Right forelimb (tissue), 1 donor: ENCODE data around the gene OCRL.

ENCODE experiments used
- DNase-seq: peaks from one replicate; pipeline ENCODE4 v3.0.0-alpha.2; 2018

Gene OCRL

GRCh38 chrX:129540068-129540653, at the start of gene OCRL:
Gene OCRL, plus strand, starts transcription at chrX:129540259. Its CDS starts 181 bp downstream, at chrX:129540440.
- DNase-seq, result peak; percentile 81

DNA sequence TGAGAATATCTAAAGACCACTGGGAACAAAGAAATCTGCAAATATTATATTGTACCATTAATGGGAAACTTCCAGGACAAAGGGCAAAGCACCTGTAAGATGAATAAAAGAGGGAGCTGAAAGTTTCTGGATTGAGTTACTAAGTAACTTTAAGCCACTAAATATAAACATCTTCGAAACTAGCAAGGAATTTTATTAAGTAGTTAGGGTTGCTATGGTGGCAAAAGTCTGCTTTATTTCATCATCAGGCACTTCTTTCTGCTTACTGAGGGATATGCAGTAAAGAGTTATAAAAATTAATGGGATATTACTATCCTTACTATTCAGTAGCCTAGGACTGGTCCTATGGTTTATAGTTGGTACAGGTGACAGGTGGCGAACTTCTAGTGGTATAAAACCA, 49.7 kb upstream of the OCRL start:
- no peak for DNase-seq

- no peak for DNase-seq
Measured at GRCh38 chrX:129493643-129494042, 46.4 kb upstream of the OCRL start.

GRCh38 chrX:129494887-129495286, 45.2 kb upstream of the OCRL start:
- DNase-seq, result no peak

DNA sequence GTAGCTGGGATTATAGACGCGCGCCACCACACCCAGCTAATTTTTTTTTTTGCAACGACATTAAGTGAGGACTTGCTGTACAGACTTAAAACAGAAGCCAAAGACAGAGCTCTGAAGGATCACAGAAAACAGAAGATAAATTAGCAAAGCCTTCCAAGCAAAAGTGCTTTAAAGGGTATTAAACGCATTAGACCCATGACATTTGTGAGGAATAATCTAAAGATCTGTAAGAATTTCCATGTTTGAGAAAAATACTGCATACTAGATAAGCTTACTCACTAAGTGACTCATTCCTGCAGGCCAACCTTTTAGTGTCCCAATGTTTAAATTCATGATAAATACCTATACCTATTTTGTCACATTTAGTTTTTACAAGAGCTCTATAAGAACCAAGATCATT, 44.2 kb upstream of the OCRL start:
- no peak for DNase-seq

DNA sequence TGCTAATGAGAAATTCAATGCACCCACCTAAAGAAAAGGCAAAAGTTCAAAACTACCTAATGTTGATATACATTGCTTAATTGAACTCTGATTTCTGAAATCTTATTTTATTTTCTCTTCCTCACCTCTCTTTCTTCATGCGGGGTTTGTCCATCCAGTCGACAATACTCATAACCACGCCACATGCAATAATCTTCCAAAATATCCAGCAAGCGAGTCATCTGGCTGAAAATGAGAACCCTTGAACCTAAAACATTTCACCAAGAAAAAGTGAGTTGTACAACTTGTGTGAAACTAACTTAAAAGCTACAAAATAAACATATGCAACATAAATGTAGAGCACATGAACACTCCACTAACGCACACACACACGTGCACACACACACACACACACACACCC, 43.4 kb upstream of the OCRL start:
- no peak for DNase-seq

- DNase-seq, result no peak
Measured at GRCh38 chrX:129497146-129497843, 42.8 kb upstream of the OCRL start.

GRCh38 chrX:129510331-129510730, 29.7 kb upstream of the OCRL start:
- no peak for DNase-seq

DNA sequence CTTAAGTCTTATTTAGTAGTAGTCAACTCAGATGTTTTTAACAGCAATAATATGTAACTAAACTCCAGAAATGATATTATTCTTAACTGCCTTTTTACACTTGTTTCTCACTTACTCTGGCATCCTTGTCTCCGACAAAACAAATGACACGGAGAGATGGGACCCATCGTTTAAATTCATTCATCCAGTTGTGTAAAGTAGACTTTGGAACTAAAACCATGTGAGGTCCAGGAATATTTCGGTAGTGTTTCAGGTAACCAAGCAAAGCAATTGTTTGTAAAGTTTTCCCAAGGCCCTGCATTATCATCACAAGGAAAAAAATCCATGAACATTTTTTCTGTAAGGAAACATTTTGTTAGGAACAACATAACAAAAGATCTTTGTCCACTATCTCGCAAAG, 28.4 kb upstream of the OCRL start:
- no peak for DNase-seq

GRCh38 chrX:129512409-129512808, 27.6 kb upstream of the OCRL start:
- DNase-seq, result no peak

DNA sequence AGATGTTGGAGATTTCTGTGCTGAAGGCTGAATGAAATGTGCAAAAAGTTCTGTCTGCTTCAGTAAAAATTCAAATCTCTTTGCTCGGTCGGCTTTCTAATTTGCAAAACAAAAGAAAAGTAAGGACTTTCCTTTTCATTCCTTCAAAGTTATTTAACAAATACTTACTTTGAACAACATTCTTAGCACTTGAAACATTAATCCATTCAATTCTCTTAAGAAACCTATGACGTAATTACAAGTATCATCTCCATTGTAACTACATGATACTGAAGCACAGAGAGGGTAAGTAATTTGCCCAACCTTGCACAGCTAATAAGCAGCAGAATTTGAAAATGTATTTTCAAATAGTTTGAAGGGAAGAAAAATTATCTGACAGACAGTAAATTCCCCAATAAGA, 23.7 kb upstream of the OCRL start:
- DNase-seq, result no peak

DNA sequence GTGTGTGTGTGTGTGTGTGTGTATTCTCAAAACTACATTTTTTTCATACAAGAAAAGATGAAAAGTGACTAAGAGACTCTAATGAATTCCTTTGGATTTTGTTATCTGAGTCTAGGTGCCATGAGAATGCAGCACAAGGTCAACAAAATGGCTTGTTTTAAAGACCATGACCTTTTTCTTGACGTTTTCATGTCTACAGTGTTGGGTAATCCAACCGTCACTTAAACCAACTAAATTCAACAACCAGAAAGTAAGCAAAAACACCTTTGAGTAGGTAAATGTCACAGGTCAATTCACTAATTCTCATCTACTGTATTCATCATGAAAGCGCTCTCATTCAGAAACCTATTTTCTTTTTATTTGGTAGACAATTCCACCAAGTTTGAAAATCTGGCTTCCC, 19.9 kb upstream of the OCRL start:
- DNase-seq, result no peak

GRCh38 chrX:129522184-129523078, 17.6 kb upstream of the OCRL start:
- DNase-seq, result peak; percentile 78

DNA sequence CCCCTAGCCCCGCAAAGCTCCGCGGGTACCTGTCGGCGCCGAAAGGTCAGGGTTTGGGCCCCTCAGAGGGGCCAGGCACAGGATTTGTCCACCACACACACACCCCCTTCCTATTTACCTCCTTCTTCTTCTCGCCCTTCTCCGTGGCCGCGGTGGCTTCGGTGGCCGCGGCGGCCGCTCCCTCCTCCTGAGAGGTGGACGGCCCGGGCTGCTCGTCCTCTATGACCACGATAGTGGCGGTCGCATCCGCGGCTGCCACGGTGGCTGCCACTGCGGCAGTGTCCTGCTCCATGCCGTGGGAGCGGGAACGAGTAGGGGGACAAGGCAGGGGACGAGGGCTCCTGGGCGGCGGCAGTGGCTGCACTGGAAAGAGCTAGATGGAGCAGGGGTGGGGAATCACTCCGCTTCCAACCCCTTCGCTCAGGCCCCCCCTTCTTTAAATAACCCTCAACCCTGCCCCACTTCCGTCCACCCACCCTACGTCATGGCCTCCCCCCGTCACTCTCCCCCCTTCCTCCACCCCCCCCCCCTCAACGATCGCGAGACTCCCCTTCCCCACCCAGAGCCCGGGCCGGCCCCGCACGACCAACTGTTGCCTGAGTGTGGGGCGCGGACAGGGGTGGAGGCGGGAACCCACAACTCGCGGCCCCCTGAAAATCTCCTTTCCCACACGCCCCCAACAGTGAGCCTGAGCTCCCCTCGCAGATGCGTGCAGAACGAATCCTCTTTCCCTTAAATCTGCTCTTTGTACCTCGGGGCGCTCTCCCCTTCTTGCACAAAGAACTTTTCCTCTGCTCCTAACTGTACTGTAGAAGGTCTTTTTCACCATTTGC, 16.8 kb upstream of the OCRL start, which contains the start of gene SMARCA1:
Gene SMARCA1, minus strand, starts transcription at position 412 of the 833 bp plus-strand sequence. Its CDS starts 120 bp downstream, at position 292.
- peak; percentile 88 for DNase-seq

DNA sequence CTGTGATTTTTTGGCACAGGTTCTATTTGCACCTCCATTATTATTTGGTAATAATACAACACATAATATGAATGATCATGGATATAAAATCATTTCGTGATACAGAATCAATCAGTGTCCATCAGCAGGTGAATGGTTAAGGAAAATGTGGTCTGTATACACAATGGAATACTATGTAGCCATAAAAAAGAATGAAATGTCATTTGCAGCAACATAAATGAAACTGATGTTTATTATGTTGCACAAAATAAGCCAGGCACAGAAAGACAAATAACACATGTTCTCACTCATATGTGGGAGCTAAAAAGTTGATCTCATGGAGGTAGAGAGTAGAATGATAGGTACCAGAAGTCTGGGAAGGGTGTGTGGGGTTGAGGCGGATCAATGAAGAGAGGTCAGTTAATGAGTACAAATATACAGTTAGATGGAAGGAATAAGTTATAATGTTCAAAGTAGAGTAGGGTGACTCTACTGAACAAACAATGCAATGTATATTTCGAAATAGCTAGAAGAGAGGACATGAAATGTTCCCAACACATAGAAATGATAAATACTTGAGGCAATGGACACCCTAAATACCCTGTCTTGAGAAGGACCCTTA, 15.7 kb upstream of the OCRL start:
- DNase-seq, result no peak

DNA sequence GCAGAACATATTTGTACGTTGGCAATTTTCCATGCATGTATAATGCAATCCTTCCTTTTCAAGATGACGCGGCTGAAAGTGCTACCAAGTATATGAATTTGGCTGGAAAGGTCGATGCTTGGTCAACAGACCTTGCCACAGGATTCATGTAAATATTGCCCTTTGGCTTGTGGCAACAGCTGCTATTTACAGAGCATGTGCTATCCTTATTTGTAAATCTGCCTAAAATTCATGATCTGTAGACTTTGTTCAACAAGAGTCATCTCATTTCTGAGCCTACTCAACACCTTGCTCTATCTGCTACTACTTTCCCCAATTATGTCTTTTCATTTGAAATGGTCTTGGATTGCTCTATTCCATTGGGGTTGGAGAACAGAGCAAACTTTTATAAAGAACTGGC, 14.9 kb upstream of the OCRL start:
- no peak for DNase-seq

GRCh38 chrX:129525896-129526295, 14.2 kb upstream of the OCRL start:
- DNase-seq, result no peak

GRCh38 chrX:129529685-129530281, 10.3 kb upstream of the OCRL start:
- no peak for DNase-seq

GRCh38 chrX:129530410-129530809, 9.6 kb upstream of the OCRL start:
- DNase-seq, result no peak

GRCh38 chrX:129531132-129531531, 8.9 kb upstream of the OCRL start:
- DNase-seq, result no peak

- no peak for DNase-seq
Measured at GRCh38 chrX:129534816-129535578, 5.1 kb upstream of the OCRL start.
